Vagina (tissue), 2 donors: ENCODE data around the gene EEF1G. TPM values are rescaled to one million over a fixed set of nuclear protein-coding genes. Genes with fewer than 3 reads are reported as not detected.
"Not testable (repeated sequence)": the region's sequence is repeated elsewhere in the genome, so short reads cannot be mapped to it uniquely, and the experiment has no call there.

ENCODE experiments used
- DNase-seq, 2 donors: peaks; one replicate each; pipeline ENCODE4 v3.0.0-alpha.2; 2017; ENCODE audit errors: extremely low spot score in 2 of 2
- H3K27ac ChIP-seq: fragments of 200-600 bp; sonication (generic); one replicate; pipeline ENCODE4 v1.5.1; 2019
- H3K27me3 ChIP-seq: fragments of 200-600 bp; sonication (generic); one replicate; pipeline ENCODE4 v1.5.1; 2019
- H3K36me3 ChIP-seq, 2 donors: fragments of 200-600 bp; sonication (generic); one replicate each; pipeline ENCODE4 v1.5.1; 2017 to 2019
- H3K4me1 ChIP-seq: fragments of 200-600 bp; sonication (generic); one replicate; pipeline ENCODE4 v1.5.1; 2019
- H3K4me3 ChIP-seq, 2 donors: fragments of 200-600 bp; sonication (generic); 1 replicate in 1 of 2; 2 replicates in 1 of 2; pipeline ENCODE4 v1.5.1; 2016 to 2019
- H3K9me3 ChIP-seq: fragments of 200-600 bp; sonication (generic); one replicate; pipeline ENCODE4 v1.5.1; 2019
- CTCF ChIP-seq, 3 experiments: fragments of 450-650 bp in 2 of 3; fragments of 200-600 bp in 1 of 3; sonication (generic) in 1 of 3; IDR thresholded peaks; one replicate each; pipeline ENCODE4 v1.5.1; 2017 to 2019; ENCODE audit warnings: antibody characterized with exemption in 3 of 3, mild to moderate bottlenecking in 2 of 3, moderate library complexity in 2 of 3
- POLR2A ChIP-seq, 2 donors: fragments of 450-650 bp; IDR thresholded peaks; one replicate each; pipeline ENCODE4 v1.6.1; 2017; ENCODE audit warnings: antibody characterized with exemption in 2 of 2, mild to moderate bottlenecking in 2 of 2, moderate library complexity in 2 of 2
- POLR2AphosphoS5 ChIP-seq, 2 donors: sonication (generic); formaldehyde crosslinking; IDR thresholded peaks; one replicate each; pipeline ENCODE4 v1.9.0; 2017; ENCODE audit warnings: antibody characterized with exemption in 2 of 2, mild to moderate bottlenecking in 2 of 2, low read depth in 1 of 2; ENCODE audit not compliant: insufficient read depth in 1 of 2
- intact Hi-C: fragments of 100-400 bp; cut with DNase I; formaldehyde crosslinking; loops from one replicate; pipeline ENCODE4 v1.15.1; 2023
- total RNA-seq: library from RNA; depleted of rRNA; stranded (reverse); fragments of >200 nt; gene quantifications from one replicate; pipeline ENCODE4 v1.2.3, GENCODE V29; 2016

Gene EEF1G
- total RNA-seq, 1 donor from 2014 or later = 1,183 TPM

DNA sequence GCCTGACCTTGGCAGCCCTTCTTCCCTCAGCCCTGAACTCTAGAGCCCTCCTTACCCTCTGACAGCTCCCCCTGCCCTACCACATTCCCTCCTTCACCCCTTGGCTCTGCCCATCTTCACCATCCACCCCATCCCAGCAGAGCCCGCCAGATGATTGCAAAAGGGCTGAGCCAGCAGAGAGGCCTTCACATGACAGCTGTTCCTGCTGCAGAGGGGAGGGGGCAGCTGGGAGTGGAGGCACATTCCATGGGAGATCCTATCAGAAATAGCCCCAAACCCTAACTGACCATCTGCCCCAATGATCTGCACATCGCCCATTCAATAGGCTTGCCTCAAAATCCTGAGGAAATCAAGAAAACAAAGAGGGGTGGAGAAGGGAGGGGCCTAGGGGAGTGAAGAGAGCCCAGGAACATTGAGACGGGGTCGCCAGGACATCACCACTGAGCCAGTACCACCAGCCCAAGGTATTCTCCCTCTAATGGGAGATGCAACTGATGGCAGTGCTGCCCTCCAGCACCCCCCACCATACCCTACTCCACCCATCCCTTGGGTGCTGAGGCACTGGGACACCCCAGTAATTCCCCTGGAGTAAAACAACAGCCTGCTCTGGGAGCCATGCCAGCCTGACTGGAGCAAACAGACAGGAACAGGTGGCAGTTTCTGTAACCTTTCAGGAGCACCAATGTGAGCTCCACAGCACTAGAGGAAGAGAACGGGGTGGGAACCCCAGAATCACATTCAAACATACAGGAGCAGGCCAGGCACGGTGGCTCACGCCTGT lies 19.1 kb downstream of the EEF1G start:
- intact Hi-C loops = no loop called here
- TF ChIP-seq POLR2AphosphoS5 (IDR thresholded peaks at IDR 0.05; ENCODE audit: insufficient read depth in 1 of 2, low read depth in 1 of 2) = no peak
- H3K27ac ChIP-seq = peak overlapping the region; percentile 98
- no peaks in the 10 kb centered on the region for H3K9me3 ChIP-seq
- no peak for DNase-seq
- no peaks in the 10 kb centered on the region for H3K27me3 ChIP-seq
- H3K4me1 ChIP-seq = peaks cover 96% of the 10 kb centered on the region
- peaks cover 0 to 12% of the 10 kb centered on the region in 2 donors for H3K36me3 ChIP-seq
- H3K4me3 ChIP-seq = no peak overlapping the region

DNA sequence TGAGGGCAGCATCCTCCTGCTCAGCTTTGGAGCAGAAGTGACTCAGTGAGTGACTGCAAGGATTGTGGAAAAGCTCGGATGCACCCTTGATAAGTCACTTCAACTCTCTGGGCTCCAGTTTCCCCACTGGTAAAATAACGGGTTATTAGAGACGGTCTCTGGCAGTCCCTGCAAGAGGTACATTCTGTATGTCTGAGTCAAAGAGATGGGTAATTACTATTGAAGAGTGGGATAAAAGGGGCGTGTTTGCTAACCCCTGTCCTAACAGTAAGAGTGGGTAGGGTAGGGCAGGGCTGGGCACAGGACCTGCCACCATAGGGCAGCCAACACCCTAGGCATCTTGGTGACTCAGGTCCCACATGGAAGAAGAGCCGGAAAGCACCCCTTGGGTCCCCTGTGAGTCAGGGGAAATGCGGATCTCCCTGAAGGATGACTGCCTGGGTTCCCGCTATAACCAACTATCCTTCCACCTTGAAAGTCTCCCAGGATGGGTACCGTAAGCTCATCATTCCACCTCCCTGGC lies 19.8 kb downstream of the EEF1G start:
- Histone ChIP-seq H3K36me3 (peaks cover 0 to 5% of the 10 kb centered on the region in 2 donors), H3K27me3 (no peaks in the 10 kb centered on the region), H3K27ac (peak overlapping the region; percentile 98), H3K9me3 (no peaks in the 10 kb centered on the region), H3K4me3 (peak overlapping the region; percentile 21 to 41), H3K4me1 (peaks cover 99% of the 10 kb centered on the region)
- TF ChIP-seq POLR2AphosphoS5 (IDR thresholded peaks at IDR 0.05; ENCODE audit: insufficient read depth in 1 of 2, low read depth in 1 of 2) (no peak), CTCF (IDR thresholded peaks at IDR 0.05) (no peak)
- intact Hi-C loops = no loop called here
- DNase-seq = no peak

GRCh38 chr11:62553080-62553838 lies 20.4 kb downstream of the EEF1G start:
- Histone ChIP-seq H3K4me1 (peaks cover 100% of the 10 kb centered on the region), H3K27ac (peak overlapping the region; percentile 98), H3K4me3 (peak overlapping the region; percentile 21 to 41), H3K36me3 (no peaks in the 10 kb centered on the region), H3K27me3 (no peaks in the 10 kb centered on the region), H3K9me3 (no peaks in the 10 kb centered on the region)
- intact Hi-C loops = no loop called here
- peak in 1 of 2 donors; percentile 97 for DNase-seq
- TF ChIP-seq POLR2AphosphoS5 (IDR thresholded peaks at IDR 0.05; ENCODE audit: insufficient read depth in 1 of 2, low read depth in 1 of 2) (peak; percentile 91 to 93), POLR2A (IDR thresholded peaks at IDR 0.05) (peak in 1 of 2 donors; percentile 25), CTCF (IDR thresholded peaks at IDR 0.05) (no peak)

- intact Hi-C loops = no loop called here
- no peaks in the 10 kb centered on the region for H3K36me3 ChIP-seq
- H3K4me1 ChIP-seq = peaks cover 100% of the 10 kb centered on the region
- DNase-seq = no peak
- no peak for TF ChIP-seq POLR2A (IDR thresholded peaks at IDR 0.05)
- TF ChIP-seq POLR2AphosphoS5 (IDR thresholded peaks at IDR 0.05; ENCODE audit: insufficient read depth in 1 of 2, low read depth in 1 of 2) = no peak
- H3K4me3 ChIP-seq = peak overlapping the region; percentile 21 to 41
- H3K27me3 ChIP-seq = no peaks in the 10 kb centered on the region
- H3K27ac ChIP-seq = peak overlapping the region; percentile 98
- no peaks in the 10 kb centered on the region for H3K9me3 ChIP-seq
Observed at GRCh38 chr11:62552485-62553079, 21.1 kb downstream of the EEF1G start.

GRCh38 chr11:62550478-62550877 lies 23.2 kb downstream of the EEF1G start:
- H3K4me3 ChIP-seq, DNase-seq, H3K36me3 ChIP-seq, H3K9me3 ChIP-seq, H3K27me3 ChIP-seq, intact Hi-C loops: not testable (repeated sequence)
- Histone ChIP-seq H3K27ac (peak overlapping the region; percentile 98), H3K4me1 (peaks cover 86% of the 10 kb centered on the region)

DNA sequence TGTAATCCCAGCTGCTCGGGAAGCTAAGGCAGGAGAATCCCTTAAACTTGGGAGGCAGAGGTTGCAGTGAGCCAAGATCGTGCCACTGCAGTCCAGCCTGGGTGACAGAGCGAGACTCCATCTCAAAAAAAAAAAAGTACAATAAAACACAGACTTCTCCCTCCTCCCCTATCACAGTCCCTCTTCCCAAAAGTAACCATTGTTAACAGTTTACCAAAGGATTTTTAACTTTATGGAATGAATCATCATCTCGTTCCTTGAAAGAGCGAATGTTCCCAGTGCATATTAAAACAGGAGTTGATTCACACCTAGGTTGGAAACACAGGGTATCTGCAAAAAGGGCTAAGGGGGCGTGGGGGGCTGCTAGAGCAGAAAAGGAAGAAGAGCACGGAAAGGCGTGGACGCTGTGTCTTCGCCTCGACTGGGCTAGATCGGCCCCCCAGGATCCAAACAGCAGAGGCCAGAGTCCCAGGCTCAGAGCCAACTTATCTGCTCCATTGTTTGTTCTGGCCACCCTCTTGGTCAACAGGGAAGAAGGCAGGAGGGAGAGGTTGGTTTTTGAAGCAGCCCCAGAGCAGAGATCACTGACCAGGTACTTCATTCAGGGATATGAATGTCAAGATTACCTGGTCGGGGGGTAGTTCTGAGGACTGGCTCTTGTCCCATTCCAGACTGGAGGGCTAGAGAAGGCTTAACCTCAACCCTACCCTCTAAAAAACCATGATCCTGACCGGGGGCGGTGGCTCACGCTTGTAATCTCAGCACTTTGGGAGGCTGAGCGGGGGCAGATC lies 25.0 kb downstream of the EEF1G start:
- no peak for TF ChIP-seq POLR2AphosphoS5 (IDR thresholded peaks at IDR 0.05; ENCODE audit: insufficient read depth in 1 of 2, low read depth in 1 of 2)
- no peak for TF ChIP-seq POLR2A (IDR thresholded peaks at IDR 0.05)
- TF ChIP-seq CTCF (IDR thresholded peaks at IDR 0.05) = no peak
- H3K9me3 ChIP-seq = no peaks in the 10 kb centered on the region
- H3K36me3 ChIP-seq = no peaks in the 10 kb centered on the region
- peaks cover 78% of the 10 kb centered on the region for H3K4me1 ChIP-seq
- intact Hi-C loops = no loop called here
- peak overlapping the region; percentile 100 for H3K27ac ChIP-seq
- no peaks in the 10 kb centered on the region for H3K27me3 ChIP-seq
- no peak for DNase-seq
- H3K4me3 ChIP-seq = no peak overlapping the region
